HG03521 (cell line): ENCODE data around the gene ZNF423.

Experiments used
- ATAC-seq: cut with Tn5 transposase; IDR thresholded peaks from one replicate; pipeline ENCODE4 v1.9.1; 2021; ENCODE audit warnings: mild to moderate bottlenecking, moderate library complexity; ENCODE audit not compliant: unreplicated experiment

Gene ZNF423

GRCh38 chr16:49543631-49543946 lies 312.3 kb downstream of the ZNF423 start:
- no peak for ATAC-seq

DNA sequence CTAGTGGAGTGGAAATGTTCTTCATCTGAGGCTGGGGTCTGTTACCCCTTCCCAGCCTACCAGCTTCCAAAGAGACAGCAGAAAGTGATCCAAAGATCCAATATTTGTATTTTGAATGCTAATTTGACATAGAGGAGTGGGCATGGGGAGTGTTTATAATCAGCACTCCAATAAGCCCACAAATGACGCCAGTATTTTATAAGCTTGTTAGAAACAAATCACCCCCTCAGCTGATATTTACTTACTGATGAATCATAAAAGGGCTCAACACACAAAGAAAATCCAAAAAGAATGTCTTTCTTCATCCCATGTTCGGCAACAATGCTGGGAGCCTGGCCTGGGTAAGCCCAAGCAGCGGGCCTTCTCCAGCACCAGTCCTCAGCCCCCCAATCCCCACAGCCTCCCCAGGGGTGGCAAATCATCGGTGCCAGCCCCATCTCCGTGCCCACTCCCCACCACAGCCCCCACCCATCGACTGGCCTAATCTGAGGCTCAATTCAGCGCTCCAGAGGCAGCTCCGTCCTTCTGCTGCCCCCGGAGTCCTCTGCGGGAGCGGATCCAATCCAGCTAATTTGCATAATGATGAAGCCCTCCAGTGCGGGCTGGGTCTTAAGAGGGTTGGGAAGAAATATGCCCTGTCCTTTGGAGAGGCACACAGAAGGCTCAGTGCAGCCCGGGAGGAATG lies 312.8 kb downstream of the ZNF423 start:
- no peak for ATAC-seq

- no peak for ATAC-seq
Observed at GRCh38 chr16:49542391-49542891, 313.5 kb downstream of the ZNF423 start.

GRCh38 chr16:49540836-49541235 lies 315.1 kb downstream of the ZNF423 start:
- no peak for ATAC-seq

- ATAC-seq = no peak
Observed at GRCh38 chr16:49539758-49540157, 316.2 kb downstream of the ZNF423 start.

- no peak for ATAC-seq
Observed at GRCh38 chr16:49537924-49538459, 317.9 kb downstream of the ZNF423 start.

DNA sequence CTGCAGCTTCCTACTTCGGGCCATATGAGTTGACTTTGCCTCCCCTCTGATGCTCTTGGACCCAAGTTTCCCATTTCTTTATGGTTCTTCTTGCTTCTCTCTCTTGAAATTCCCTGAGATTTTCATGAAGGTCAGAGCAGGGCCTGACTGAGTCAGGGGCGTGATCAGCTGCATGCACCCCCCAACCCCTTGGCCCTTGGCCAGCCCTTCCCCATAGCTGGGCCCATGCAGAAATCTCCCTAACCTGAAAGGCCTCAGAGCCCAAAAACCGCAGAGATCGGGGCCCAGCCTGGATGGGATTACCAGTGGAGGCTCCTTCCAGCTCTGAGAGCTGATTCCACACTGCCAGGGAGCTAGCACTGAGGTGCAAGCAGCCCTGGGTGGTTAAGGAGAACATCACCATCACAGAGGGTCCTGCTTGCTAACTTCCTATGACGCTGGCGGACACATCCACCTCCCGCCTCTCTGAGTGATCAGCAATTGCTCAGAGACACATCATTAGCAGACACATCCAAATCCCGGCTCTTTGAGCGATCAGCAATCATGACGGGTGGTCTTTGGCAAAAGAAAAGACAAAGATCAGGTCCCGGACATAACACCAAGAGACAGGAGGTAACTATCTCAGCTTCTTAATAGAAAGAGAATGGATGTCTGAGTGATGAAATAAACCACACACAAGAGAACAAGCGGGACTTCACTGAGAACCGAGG lies 320.9 kb downstream of the ZNF423 start:
- ATAC-seq = no peak

DNA sequence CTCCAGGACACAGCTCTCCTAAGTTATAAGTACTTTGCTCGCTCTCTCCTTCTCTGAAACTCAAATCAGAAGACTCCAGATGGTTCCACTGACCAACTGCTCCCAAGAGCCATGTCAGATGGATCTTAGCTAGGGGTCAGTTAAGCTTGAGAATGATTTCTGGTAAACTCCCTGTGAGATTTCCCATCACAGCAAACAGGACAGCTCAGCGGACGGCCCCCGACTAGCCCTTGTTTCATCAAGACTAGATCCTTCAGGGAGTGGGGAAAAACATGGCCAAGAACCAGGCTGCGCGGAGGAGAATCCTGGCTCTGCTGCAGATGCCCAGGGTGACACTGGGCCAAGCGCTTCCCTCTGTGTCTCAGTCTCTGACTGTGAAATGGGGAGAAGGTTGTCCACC lies 322.5 kb downstream of the ZNF423 start:
- no peak for ATAC-seq

GRCh38 chr16:49532873-49533272 lies 323.0 kb downstream of the ZNF423 start:
- ATAC-seq = no peak

DNA sequence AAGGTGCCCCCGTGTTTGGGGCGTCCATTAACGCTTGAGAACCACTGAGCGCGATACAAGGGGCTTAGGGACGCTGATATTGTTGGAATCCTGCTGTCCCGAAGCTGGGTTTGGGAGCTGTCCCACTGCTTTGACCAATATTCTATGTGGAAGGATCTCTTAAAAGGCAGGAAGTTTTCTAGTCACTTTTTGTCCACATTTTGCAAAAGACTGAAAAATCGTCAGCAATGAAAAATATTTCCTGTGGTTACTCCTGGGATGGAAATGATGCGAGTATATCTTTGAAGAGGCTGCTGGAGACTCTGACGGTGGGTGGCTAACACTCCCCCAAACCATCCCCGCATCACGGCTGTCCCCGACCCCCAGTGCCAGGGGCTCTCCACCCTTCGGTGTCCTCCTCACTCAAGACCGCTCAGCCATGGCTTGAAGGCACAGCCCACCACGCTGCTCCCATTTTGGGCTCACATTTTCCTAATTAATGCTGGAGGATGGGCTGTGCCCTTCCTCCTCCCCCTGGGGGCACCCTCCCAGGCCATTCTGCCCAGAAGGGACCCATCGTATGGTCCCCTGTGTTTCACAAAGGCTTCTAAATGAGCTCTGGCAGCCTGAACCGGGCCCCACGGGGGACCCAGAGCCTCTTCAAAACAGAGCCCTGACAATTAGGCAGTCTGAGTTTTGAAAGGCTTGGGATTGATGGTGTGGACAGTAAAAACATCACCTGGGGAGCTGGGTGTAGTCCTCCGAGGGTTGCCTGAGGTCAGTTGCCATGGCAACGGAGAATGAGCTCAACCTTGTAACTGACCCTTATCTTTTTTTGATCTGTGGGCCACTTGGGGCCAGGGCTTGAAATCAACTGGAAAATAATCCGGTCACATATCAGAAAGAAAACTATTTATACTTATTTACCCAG lies 323.7 kb downstream of the ZNF423 start:
- ATAC-seq = no peak

GRCh38 chr16:49531425-49531824 lies 324.5 kb downstream of the ZNF423 start:
- no peak for ATAC-seq

- ATAC-seq = no peak
Observed at GRCh38 chr16:49530427-49530970, 325.4 kb downstream of the ZNF423 start.

GRCh38 chr16:49529411-49530045 lies 326.4 kb downstream of the ZNF423 start:
- ATAC-seq = no peak

- ATAC-seq = no peak
Observed at GRCh38 chr16:49528866-49529288, 327.0 kb downstream of the ZNF423 start.

DNA sequence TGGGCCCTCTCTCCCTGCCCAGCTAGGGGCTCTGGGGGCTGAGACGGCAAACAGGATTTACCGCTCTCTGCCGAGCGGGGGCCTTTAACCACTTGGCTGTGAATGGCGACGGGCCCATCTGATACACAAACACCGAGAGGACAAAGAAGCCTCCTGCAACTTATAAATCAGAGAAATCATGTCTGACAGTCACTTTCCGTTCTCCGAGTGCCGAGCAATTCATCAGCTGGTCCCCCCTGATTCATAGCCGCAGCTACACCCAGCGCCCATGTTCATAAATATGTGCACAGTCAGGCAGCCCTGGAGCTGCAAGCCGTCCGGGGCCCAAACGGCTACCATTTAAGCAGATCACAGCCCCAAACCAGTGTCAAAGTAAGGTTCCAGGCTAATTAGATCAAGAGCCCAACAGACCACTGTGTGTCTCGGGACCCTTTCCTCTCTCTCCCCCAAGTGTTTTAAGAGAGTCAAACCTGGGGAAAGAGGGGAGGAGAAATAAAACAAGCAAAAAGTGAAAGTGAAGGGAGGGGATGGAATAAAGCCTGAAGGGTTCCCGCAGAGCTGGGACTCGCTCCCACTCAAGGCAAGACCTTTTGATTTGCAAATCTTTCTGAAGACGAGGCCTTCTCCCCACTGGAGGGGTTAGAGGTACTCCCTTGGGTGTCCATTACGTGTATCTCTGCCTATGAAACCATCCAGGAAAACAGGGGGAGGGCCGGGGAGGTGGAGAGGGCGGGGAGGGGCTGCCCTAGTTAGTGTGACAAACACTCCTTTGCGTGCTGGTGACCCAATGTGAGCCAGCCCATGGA lies 327.6 kb downstream of the ZNF423 start:
- ATAC-seq = no peak

DNA sequence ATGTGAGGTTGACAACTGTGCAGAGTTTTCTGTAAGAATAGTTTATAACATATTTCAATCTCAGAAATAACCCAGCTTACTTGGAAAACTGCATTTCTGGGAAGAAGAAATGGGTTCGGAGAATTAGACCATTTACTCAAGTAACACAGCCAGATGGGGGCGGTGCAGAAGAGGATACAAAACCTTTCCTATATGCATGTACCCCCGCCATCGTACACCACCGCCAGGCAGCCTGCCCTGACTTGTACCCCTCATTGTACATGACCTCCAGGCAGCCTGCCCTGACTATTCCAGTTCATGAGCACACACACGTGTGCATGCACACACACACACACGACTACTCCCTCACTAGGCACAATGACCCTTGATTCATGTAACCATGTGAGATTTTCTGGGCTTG lies 328.3 kb downstream of the ZNF423 start:
- no peak for ATAC-seq

DNA sequence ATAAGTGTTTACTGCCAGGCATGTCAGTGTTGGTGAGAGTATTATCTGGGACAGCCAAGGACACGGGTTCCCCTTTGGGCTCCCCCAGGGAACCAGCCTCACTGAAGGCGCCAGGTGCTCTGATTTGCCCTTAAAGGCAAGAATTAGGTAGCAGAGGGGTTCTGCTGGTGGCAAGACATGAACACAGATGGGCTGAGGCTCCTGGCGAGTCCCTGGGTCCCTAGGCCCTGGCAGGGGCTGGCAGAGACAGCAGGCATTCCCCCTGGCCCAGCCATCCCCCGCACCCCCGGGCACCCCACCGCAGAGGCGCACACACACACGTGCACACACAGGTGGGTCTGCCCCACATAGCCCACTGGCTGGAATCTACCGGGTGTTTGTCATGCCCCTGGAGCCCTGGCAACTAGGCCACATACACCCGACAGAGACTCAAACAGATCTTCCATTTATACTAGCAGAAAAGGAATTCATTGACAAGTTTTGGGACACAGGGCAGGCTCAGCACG lies 329.0 kb downstream of the ZNF423 start:
- ATAC-seq = no peak

DNA sequence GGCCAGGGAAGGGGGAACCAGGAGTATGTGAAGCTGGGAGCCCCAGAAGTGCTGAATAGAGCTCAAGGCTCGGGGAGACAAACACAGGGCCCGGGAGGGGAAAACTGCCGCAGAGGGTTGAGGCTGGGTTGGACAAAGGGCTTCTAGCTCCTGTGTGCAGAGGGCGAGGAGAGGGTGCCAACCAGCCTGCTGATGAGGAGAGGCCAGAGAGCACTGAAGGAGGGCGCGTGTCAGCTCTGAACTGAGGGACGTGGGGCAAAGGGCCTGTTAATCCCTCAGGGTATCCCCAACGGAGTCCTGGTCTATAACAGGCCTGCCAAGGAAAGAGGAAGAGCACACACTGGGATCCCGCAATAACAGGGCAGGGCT lies 331.0 kb downstream of the ZNF423 start:
- no peak for ATAC-seq

- no peak for ATAC-seq
Observed at GRCh38 chr16:49524216-49524946, 331.5 kb downstream of the ZNF423 start.
